ENCODE measurements around the gene THRB.

DNA sequence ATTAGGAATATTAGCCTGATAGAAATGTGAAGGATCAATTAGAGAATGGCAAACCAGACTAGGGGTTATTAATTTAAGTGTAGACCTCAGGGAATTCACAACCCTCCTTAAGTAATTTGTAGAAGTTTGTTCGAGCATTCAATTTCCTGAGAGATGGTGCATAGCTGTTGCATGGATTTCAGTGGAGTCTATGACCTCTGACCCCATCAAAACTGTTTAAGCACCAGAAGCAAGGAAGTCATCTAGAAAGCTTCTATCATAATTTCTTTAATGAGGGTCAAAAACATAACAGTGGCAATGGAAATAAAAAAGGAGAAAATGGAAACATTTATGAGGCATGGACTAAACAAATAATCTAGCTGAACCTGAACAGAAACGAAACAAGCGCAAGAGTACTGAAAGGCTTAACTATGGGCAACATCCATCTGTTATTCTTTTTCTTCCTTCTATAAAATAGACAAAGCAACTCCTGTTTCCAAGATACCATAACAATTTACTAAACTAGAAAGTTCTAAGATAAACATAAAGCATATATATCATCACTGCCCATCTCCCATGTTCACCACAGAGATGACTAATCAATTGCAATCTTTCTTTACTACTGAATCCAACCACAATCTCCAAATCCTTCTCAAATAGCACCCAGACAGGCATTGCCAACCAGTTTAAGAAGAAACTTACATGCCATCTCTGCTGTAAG is 151.4 kb downstream of the THRB start:
- no peak for TF ChIP-seq POLR2AphosphoS5 (IDR thresholded peaks at IDR 0.05)
- TF ChIP-seq, protein P1, sequence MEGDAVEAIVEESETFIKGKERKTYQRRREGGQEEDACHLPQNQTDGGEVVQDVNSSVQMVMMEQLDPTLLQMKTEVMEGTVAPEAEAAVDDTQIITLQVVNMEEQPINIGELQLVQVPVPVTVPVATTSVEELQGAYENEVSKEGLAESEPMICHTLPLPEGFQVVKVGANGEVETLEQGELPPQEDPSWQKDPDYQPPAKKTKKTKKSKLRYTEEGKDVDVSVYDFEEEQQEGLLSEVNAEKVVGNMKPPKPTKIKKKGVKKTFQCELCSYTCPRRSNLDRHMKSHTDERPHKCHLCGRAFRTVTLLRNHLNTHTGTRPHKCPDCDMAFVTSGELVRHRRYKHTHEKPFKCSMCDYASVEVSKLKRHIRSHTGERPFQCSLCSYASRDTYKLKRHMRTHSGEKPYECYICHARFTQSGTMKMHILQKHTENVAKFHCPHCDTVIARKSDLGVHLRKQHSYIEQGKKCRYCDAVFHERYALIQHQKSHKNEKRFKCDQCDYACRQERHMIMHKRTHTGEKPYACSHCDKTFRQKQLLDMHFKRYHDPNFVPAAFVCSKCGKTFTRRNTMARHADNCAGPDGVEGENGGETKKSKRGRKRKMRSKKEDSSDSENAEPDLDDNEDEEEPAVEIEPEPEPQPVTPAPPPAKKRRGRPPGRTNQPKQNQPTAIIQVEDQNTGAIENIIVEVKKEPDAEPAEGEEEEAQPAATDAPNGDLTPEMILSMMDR (IDR thresholded peaks at IDR 0.05), result no peak
- no peak for TF ChIP-seq POLR2A (IDR thresholded peaks at IDR 0.05)
